OCI-LY7 (cell line): ENCODE data around the gene TST. TPM values are rescaled to one million over a fixed set of nuclear protein-coding genes. Genes with fewer than 3 reads are reported as not detected.
A peak's percentile ranks its signal among the peaks of the same experiment; 100 is the strongest.

Source experiments
- BruUV-seq: library from RNA; stranded (reverse); fragments of 400-500 nt; replicated peaks from 2 replicates; lab custom pipeline; 2021; lab: Mats Ljungman, UMichigan
- CTCF ChIA-PET: fragments of 300-600 bp; sonication (Branson Sonifier 250); formaldehyde crosslinking; loops from one replicate; lab custom pipeline; 2022; ENCODE audit warnings: antibody characterized with exemption; ENCODE audit not compliant: unreplicated experiment; lab: Charles Lee
- POLR2A ChIA-PET: fragments of 300-600 bp; sonication (Branson Sonifier 250); formaldehyde crosslinking; loops from one replicate; lab custom pipeline; 2022; ENCODE audit warnings: antibody characterized with exemption; lab: Charles Lee
- DNase-seq: peaks from one replicate; pipeline ENCODE4 v3.0.0-alpha.2; 2015; ENCODE audit warnings: low spot score
- H2AFZ ChIP-seq: fragments of 200-600 bp; sonication (generic), shearing (Covaris generic); 2 replicates; pipeline ENCODE4 v1.6.1; 2014; ENCODE audit warnings: mild to moderate bottlenecking, antibody characterized with exemption, low read length, moderate library complexity
- H3K27ac ChIP-seq: fragments of 200-600 bp; sonication (generic); 2 replicates; pipeline ENCODE4 v1.5.1; 2014; ENCODE audit warnings: mixed run types, low read depth, mild to moderate bottlenecking, moderate library complexity, low read length, inconsistent platforms; ENCODE audit not compliant: poor library complexity, severe bottlenecking
- H3K36me3 ChIP-seq: fragments of 200-600 bp; sonication (generic); 2 replicates; pipeline ENCODE4 v1.6.1; 2014; ENCODE audit warnings: mild to moderate bottlenecking, antibody characterized with exemption, low read length, moderate library complexity, mixed read lengths; ENCODE audit not compliant: insufficient read depth
- H3K4me1 ChIP-seq: fragments of 200-600 bp; sonication (generic); 2 replicates; pipeline ENCODE4 v1.5.1; 2014; ENCODE audit warnings: mild to moderate bottlenecking, low read length; ENCODE audit not compliant: insufficient read depth, poor library complexity, severe bottlenecking
- H3K4me2 ChIP-seq: fragments of 200-600 bp; sonication (generic); 2 replicates; pipeline ENCODE4 v1.6.1; 2014; ENCODE audit warnings: mild to moderate bottlenecking, low read length
- H3K4me3 ChIP-seq: fragments of 200-600 bp; sonication (generic); 2 replicates; pipeline ENCODE4 v1.5.1; 2014; ENCODE audit warnings: mild to moderate bottlenecking, low read depth, low read length; ENCODE audit not compliant: poor library complexity, severe bottlenecking
- H3K79me2 ChIP-seq: fragments of 200-600 bp; sonication (generic); 2 replicates; pipeline ENCODE4 v1.6.1; 2016; ENCODE audit warnings: low read depth, mild to moderate bottlenecking, low read length, moderate library complexity, mixed read lengths; ENCODE audit not compliant: insufficient read depth
- H3K9me2 ChIP-seq: fragments of 200-600 bp; sonication (generic); 2 replicates; pipeline ENCODE4 v1.6.1; 2016; ENCODE audit warnings: mild to moderate bottlenecking, low read length, mixed read lengths; ENCODE audit not compliant: insufficient read depth
- H3K9me3 ChIP-seq: fragments of 200-600 bp; sonication (generic); 2 replicates; pipeline ENCODE4 v1.6.1; 2014; ENCODE audit warnings: mild to moderate bottlenecking, mixed run types, low read length, mixed read lengths
- H4K20me1 ChIP-seq: fragments of 200-600 bp; sonication (generic); 2 replicates; pipeline ENCODE4 v1.6.1; 2014; ENCODE audit warnings: mild to moderate bottlenecking, antibody characterized with exemption, low read length, moderate library complexity, mixed read lengths; ENCODE audit not compliant: insufficient read depth
- CTCF ChIP-seq: fragments of 200-600 bp; sonication (generic); conservative IDR thresholded peaks from 2 replicates; pipeline ENCODE4 v1.5.1; 2014; ENCODE audit warnings: mild to moderate bottlenecking, antibody characterized with exemption, low read length, moderate library complexity, mixed read lengths
- EZH2phosphoT487 ChIP-seq: fragments of 200-600 bp; sonication (generic); IDR thresholded peaks from 2 replicates; pipeline ENCODE4 v1.6.1; 2018; ENCODE audit warnings: low read depth, borderline replicate concordance, mild to moderate bottlenecking, mixed run types, antibody characterized with exemption, low read length, moderate library complexity, mixed read lengths
- intact Hi-C: fragments of 100-400 bp; cut with micrococcal nuclease; formaldehyde crosslinking; loops from one replicate; pipeline ENCODE4 v1.10.0; 2022; ENCODE audit not compliant: unreplicated experiment
- total RNA-seq, 2 experiments: library from RNA; depleted of rRNA in 1 of 2; stranded (reverse); fragments of >200 nt in 1 of 2; shearing (Covaris generic) in 1 of 2; gene quantifications; 2 replicates each; pipeline ENCODE4 v1.2.3, GENCODE V29; 2014 to 2022

Gene TST
- total RNA-seq, 2 experiments from 2014 or later, result 36.0 to 41.5 TPM

- no peak for DNase-seq
- no peaks in the 10 kb centered on the region for H3K36me3 ChIP-seq
- H3K9me2 ChIP-seq, result no peaks in the 10 kb centered on the region
- H3K79me2 ChIP-seq, result no peaks in the 10 kb centered on the region
- H3K4me3 ChIP-seq, result no peak overlapping the region
- H3K4me2 ChIP-seq, result no peak overlapping the region
- CTCF ChIA-PET, result interaction anchor here (0.5 to 1.0 kb wide), 2 partner anchors 26 to 224 kb away, joined by 3 to 10 read pairs; partner anchors contain the start of gene TST
- H3K4me1 ChIP-seq, result no peaks in the 10 kb centered on the region
- H3K27ac ChIP-seq, result no peak overlapping the region
- no peak overlapping the region for H2AFZ ChIP-seq
- H4K20me1 ChIP-seq, result no peaks in the 10 kb centered on the region
- BruUV-seq, result no TSS peak
- intact Hi-C loops, result loop anchor here (2.0 kb wide), 1 partner anchor 262 kb away; no protein-coding TSS in a partner anchor
- POLR2A ChIA-PET, result interaction anchor here (0.6 to 1.6 kb wide), 3 partner anchors 19 to 227 kb away, joined by 3 to 6 read pairs (median 3); no protein-coding TSS in a partner anchor
- TF ChIP-seq EZH2phosphoT487 (no peak), CTCF (no peak)
- H3K9me3 ChIP-seq, result no peaks in the 10 kb centered on the region
Observed at GRCh38 chr22:37044634-37045625, 25.7 kb upstream of the TST start.

GRCh38 chr22:37043828-37044538 lies 24.7 kb upstream of the TST start:
- no peaks in the 10 kb centered on the region for H3K79me2 ChIP-seq
- intact Hi-C loops, result loop anchor here (2.0 kb wide), 1 partner anchor 261 kb away; no protein-coding TSS in a partner anchor
- no peak for TF ChIP-seq EZH2phosphoT487
- peak; percentile 82 for TF ChIP-seq CTCF
- no peaks in the 10 kb centered on the region for H4K20me1 ChIP-seq
- no peak overlapping the region for H2AFZ ChIP-seq
- DNase-seq, result peak; percentile 83
- H3K36me3 ChIP-seq, result no peaks in the 10 kb centered on the region
- H3K4me1 ChIP-seq, result no peaks in the 10 kb centered on the region
- no peak overlapping the region for H3K4me3 ChIP-seq
- H3K9me2 ChIP-seq, result no peaks in the 10 kb centered on the region
- no peaks in the 10 kb centered on the region for H3K9me3 ChIP-seq
- ChIA-PET POLR2A (interaction anchor here (0.5 to 1.6 kb wide), 4 partner anchors 8 to 368 kb away, joined by 3 to 6 read pairs (median 4); no protein-coding TSS in a partner anchor), CTCF (interaction anchor here (0.6 to 1.0 kb wide), 3 partner anchors 23 to 258 kb away, joined by 3 to 10 read pairs (median 4); partner anchors contain the start of gene TST)
- no peak overlapping the region for H3K27ac ChIP-seq
- BruUV-seq, result no TSS peak
- peak overlapping the region; percentile 36; the same call in 1 of the 2 replicates for H3K4me2 ChIP-seq
